Loucy (cell line): ENCODE data around the gene PCBD1.

Experiments
- H2AFZ ChIP-seq: fragments of 200-600 bp; sonication (generic); 2 replicates; pipeline ENCODE4 v1.6.0; 2016; ENCODE audit warnings: antibody characterized with exemption, mild to moderate bottlenecking, low read length, moderate library complexity
- H3F3A ChIP-seq: fragments of 200-600 bp; 2 replicates; pipeline ENCODE4 v1.6.0; 2016; ENCODE audit warnings: antibody characterized with exemption, low read depth, mild to moderate bottlenecking
- H3K27me3 ChIP-seq: fragments of 200-600 bp; sonication (generic); 2 replicates; pipeline ENCODE4 v1.6.1; 2014; ENCODE audit warnings: low read length, mild to moderate bottlenecking; ENCODE audit not compliant: insufficient read depth, poor library complexity, severe bottlenecking
- H3K36me3 ChIP-seq: fragments of 200-600 bp; sonication (generic); 2 replicates; pipeline ENCODE4 v1.6.1; 2016; ENCODE audit warnings: low read length; ENCODE audit not compliant: insufficient read depth
- H3K4me1 ChIP-seq: fragments of 200-600 bp; sonication (generic); 2 replicates; pipeline ENCODE4 v1.5.1; 2014; ENCODE audit warnings: low read length, mild to moderate bottlenecking; ENCODE audit not compliant: insufficient read depth, poor library complexity, severe bottlenecking
- H3K4me2 ChIP-seq: fragments of 200-600 bp; sonication (generic); 2 replicates; pipeline ENCODE4 v1.6.0; 2014; ENCODE audit warnings: antibody characterized with exemption, low read length, low read depth, mild to moderate bottlenecking; ENCODE audit not compliant: poor library complexity, severe bottlenecking
- H3K4me3 ChIP-seq: fragments of 200-600 bp; sonication (generic); 2 replicates; pipeline ENCODE4 v1.5.1; 2014; ENCODE audit warnings: low read length, mild to moderate bottlenecking, mixed read lengths; ENCODE audit not compliant: poor library complexity, severe bottlenecking
- H3K79me2 ChIP-seq: fragments of 200-600 bp; sonication (generic); 2 replicates; pipeline ENCODE4 v1.6.1; 2014; ENCODE audit warnings: low read length; ENCODE audit not compliant: insufficient read depth
- H3K9ac ChIP-seq: fragments of 200-600 bp; sonication (generic); 2 replicates; pipeline ENCODE4 v1.6.0; 2014; ENCODE audit warnings: mild to moderate bottlenecking, low read depth, low read length, moderate library complexity; ENCODE audit not compliant: poor library complexity, severe bottlenecking
- H3K9me2 ChIP-seq: fragments of 200-600 bp; sonication (generic); replicated peaks from 2 replicates; pipeline ENCODE4 v1.6.1; 2016; ENCODE audit warnings: low read depth, low read length, mixed read lengths
- H3K9me3 ChIP-seq: fragments of 200-600 bp; sonication (generic); 2 replicates; pipeline ENCODE4 v1.6.1; 2014; ENCODE audit warnings: mild to moderate bottlenecking, antibody characterized with exemption, low read length, low read depth; ENCODE audit not compliant: insufficient read depth
- H4K20me1 ChIP-seq: fragments of 200-600 bp; sonication (generic); 2 replicates; pipeline ENCODE4 v1.6.0; 2014; ENCODE audit warnings: antibody characterized with exemption, low read length, mild to moderate bottlenecking; ENCODE audit not compliant: insufficient read depth, poor library complexity, severe bottlenecking
- EZH2phosphoT487 ChIP-seq: fragments of 200-600 bp; IDR thresholded peaks from 2 replicates; pipeline ENCODE4 v1.6.1; 2018; ENCODE audit warnings: antibody characterized with exemption, mild to moderate bottlenecking, moderate library complexity, borderline replicate concordance
- TF ChIP-seq, protein P1 (sequence below): fragments of 200-600 bp; sonication (generic); conservative IDR thresholded peaks from 2 replicates; pipeline ENCODE4 v1.5.1; 2014; ENCODE audit warnings: mild to moderate bottlenecking, antibody characterized with exemption, low read length

PCBD1 gene

DNA sequence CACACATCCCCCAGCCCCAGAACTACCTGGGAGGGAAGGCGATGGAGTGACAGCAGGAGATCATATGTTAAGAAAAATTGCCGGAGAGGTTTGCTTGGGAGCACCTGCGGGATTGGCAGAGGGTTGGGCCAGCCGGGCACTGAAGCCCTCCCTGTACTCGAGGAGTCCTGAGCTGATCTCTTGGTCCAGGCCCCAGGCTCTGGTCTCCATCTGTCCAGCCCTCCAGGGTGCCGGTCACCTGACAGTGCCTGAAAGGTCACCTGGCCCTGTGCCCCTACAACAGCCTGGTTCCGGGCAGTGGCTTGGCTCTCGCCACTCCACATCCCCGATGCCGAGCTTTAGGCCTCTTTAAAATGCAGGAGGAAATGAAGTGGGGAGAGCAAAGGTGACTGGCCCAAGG, 47.3 kb upstream of the PCBD1 start:
- no peak overlapping the region for H3K4me2 ChIP-seq
- H3K9ac ChIP-seq, result no peak overlapping the region
- no peaks in the 10 kb centered on the region for H3K36me3 ChIP-seq
- no peak overlapping the region for H3K4me3 ChIP-seq
- H3K27me3 ChIP-seq, result no peaks in the 10 kb centered on the region
- no peak overlapping the region for H2AFZ ChIP-seq
- TF ChIP-seq, protein P1, sequence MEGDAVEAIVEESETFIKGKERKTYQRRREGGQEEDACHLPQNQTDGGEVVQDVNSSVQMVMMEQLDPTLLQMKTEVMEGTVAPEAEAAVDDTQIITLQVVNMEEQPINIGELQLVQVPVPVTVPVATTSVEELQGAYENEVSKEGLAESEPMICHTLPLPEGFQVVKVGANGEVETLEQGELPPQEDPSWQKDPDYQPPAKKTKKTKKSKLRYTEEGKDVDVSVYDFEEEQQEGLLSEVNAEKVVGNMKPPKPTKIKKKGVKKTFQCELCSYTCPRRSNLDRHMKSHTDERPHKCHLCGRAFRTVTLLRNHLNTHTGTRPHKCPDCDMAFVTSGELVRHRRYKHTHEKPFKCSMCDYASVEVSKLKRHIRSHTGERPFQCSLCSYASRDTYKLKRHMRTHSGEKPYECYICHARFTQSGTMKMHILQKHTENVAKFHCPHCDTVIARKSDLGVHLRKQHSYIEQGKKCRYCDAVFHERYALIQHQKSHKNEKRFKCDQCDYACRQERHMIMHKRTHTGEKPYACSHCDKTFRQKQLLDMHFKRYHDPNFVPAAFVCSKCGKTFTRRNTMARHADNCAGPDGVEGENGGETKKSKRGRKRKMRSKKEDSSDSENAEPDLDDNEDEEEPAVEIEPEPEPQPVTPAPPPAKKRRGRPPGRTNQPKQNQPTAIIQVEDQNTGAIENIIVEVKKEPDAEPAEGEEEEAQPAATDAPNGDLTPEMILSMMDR, result no peak
- no peak for TF ChIP-seq EZH2phosphoT487
- H4K20me1 ChIP-seq, result no peaks in the 10 kb centered on the region
- no peaks in the 10 kb centered on the region for H3K9me3 ChIP-seq
- H3K79me2 ChIP-seq, result no peaks in the 10 kb centered on the region
- no peaks in the 10 kb centered on the region for H3F3A ChIP-seq
- no peaks in the 10 kb centered on the region for H3K9me2 ChIP-seq
- peaks cover 10% of the 10 kb centered on the region for H3K4me1 ChIP-seq

DNA sequence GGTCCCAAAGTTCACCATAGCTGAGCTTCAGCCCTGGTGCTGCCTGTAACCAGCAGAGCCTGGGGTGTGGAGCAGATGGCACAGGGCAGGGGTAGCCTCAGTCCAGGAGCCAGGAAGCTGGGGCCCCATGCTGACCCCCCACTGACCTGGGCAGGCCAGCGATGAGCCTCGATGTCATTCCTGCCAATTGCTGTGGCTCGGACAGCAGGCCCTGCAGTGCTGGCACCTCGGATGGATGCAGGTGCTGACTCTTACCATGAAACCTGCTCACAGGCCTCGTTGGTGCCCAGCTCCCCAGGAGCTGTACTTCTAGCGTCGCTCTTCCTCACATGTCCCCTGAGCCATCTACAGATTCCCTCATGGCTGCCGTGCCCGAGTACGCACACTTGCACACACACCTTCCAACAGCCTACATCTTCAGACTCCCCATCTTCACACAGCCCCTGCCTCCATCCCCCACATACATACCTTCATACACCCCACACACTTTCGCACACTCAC, 46.8 kb upstream of the PCBD1 start:
- H2AFZ ChIP-seq, result no peak overlapping the region
- H3K4me2 ChIP-seq, result no peak overlapping the region

DNA sequence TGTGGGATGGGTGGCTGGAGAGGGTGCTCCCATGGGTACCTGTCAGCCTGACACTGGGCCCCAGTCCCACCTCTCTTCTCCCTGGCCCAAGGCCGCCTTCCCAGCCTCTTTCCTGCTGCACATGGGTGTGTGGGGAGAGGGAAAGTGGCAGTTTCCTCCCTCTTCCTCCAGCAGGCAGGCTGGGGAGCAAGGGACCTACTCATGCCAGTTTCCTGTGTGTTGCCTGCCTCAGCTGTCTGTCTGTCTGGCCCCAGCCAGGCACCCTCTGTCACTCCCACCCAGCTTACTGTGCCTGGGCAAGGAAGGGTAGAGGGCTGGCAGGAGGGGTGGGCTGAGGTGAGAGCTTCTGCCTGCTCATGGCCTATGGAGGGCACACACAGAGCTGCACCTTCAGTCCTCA, 46.3 kb upstream of the PCBD1 start:
- Histone ChIP-seq H3K4me3 (no peak overlapping the region), H3K79me2 (no peaks in the 10 kb centered on the region), H3K27me3 (no peaks in the 10 kb centered on the region), H3K9me3 (no peaks in the 10 kb centered on the region), H2AFZ (no peak overlapping the region), H4K20me1 (no peaks in the 10 kb centered on the region), H3F3A (no peaks in the 10 kb centered on the region), H3K9me2 (no peaks in the 10 kb centered on the region), H3K9ac (no peak overlapping the region), H3K4me1 (peaks cover 10% of the 10 kb centered on the region), H3K4me2 (no peak overlapping the region), H3K36me3 (no peaks in the 10 kb centered on the region)
- no peak for TF ChIP-seq EZH2phosphoT487
- TF ChIP-seq, protein P1, result no peak

More for the DNA sequence above, 46.8 kb upstream of the PCBD1 start:
- TF ChIP-seq, protein P1, result no peak
- no peak for TF ChIP-seq EZH2phosphoT487
- H3K79me2 ChIP-seq, result no peaks in the 10 kb centered on the region
- H3F3A ChIP-seq, result no peaks in the 10 kb centered on the region
- no peaks in the 10 kb centered on the region for H3K9me2 ChIP-seq
- no peaks in the 10 kb centered on the region for H3K9me3 ChIP-seq
- H3K36me3 ChIP-seq, result no peaks in the 10 kb centered on the region
- no peak overlapping the region for H3K9ac ChIP-seq
- H3K4me3 ChIP-seq, result no peak overlapping the region
- peaks cover 10% of the 10 kb centered on the region for H3K4me1 ChIP-seq
- H3K27me3 ChIP-seq, result no peaks in the 10 kb centered on the region
- no peaks in the 10 kb centered on the region for H4K20me1 ChIP-seq
